Uterus (tissue), 4 donors: Measurements from ENCODE around the gene ATM. TPM values are rescaled to one million over a fixed set of nuclear protein-coding genes. Genes with fewer than 3 reads are reported as not detected.
"Not testable (repeated sequence)": the region's sequence is repeated elsewhere in the genome, so short reads cannot be mapped to it uniquely, and the experiment has no call there.

Source experiments
- DNase-seq, 2 donors: peaks; one replicate each; pipeline ENCODE4 v3.0.0-alpha.2; 2019 to 2020
- H3K27ac ChIP-seq, 2 donors: fragments of 200-600 bp; sonication (generic); 1 replicate in 1 of 2; 2 replicates in 1 of 2; pipeline ENCODE4 v1.5.1; 2016 to 2018
- H3K27me3 ChIP-seq, 2 donors: fragments of 200-600 bp; sonication (generic); one replicate each; pipeline ENCODE4 v1.5.1; 2018 to 2019; ENCODE audit warnings: control low read depth in 1 of 2
- H3K36me3 ChIP-seq, 2 donors: fragments of 200-600 bp; sonication (generic); one replicate each; pipeline ENCODE4 v1.5.1; 2019; ENCODE audit warnings: control low read depth in 1 of 2
- H3K4me1 ChIP-seq, 2 donors: fragments of 200-600 bp; sonication (generic); one replicate each; pipeline ENCODE4 v1.5.1; 2018 to 2019; ENCODE audit warnings: control low read depth in 1 of 2
- H3K4me3 ChIP-seq, 2 donors: fragments of 200-600 bp; sonication (generic); 1 replicate in 1 of 2; 2 replicates in 1 of 2; pipeline ENCODE4 v1.5.1; 2018 to 2019; ENCODE audit warnings: mild to moderate bottlenecking in 1 of 2
- H3K9me3 ChIP-seq, 2 donors: fragments of 200-600 bp; sonication (generic); one replicate each; pipeline ENCODE4 v1.5.1; 2019; ENCODE audit warnings: control low read depth in 1 of 2
- CTCF ChIP-seq, 4 experiments: fragments of 200-600 bp in 2 of 4; fragments of 450-650 bp in 2 of 4; sonication (generic) in 2 of 4; IDR thresholded peaks; one replicate each; pipeline ENCODE4 v1.5.1; 2016 to 2019; ENCODE audit warnings: antibody characterized with exemption in 4 of 4, mild to moderate bottlenecking in 2 of 4, moderate library complexity in 1 of 4
- POLR2A ChIP-seq, 2 donors: fragments of 450-650 bp; IDR thresholded peaks; one replicate each; pipeline ENCODE4 v1.6.1; 2016; ENCODE audit warnings: antibody characterized with exemption in 2 of 2, mild to moderate bottlenecking in 1 of 2, moderate library complexity in 1 of 2
- intact Hi-C: fragments of 100-400 bp; cut with DNase I; formaldehyde crosslinking; loops from one replicate; pipeline ENCODE4 v1.15.1; 2023; ENCODE audit warnings: low total_unique reads
- total RNA-seq, 4 donors: library from RNA; depleted of rRNA in 3 of 4; stranded (reverse); fragments of >200 nt in 3 of 4; gene quantifications; one replicate each; pipeline versions ENCODE4 v1.1.0 to v1.2.4, GENCODE V29; 2014 to 2023
- donor health status: DM: yes; HTN: yes; CAD: no.

ATM gene
- total RNA-seq, 4 donors from 2014 or later: 51.2 to 196 (median 132) TPM

GRCh38 chr11:108370990-108371389 is 148.1 kb downstream of the ATM start:
- no peak for DNase-seq
- Histone ChIP-seq H3K9me3 (peaks cover 0 to 3% of the 10 kb centered on the region in 2 donors), H3K36me3 (no peaks in the 10 kb centered on the region), H3K27ac (no peak overlapping the region), H3K27me3 (no peaks in the 10 kb centered on the region), H3K4me1 (no peaks in the 10 kb centered on the region), H3K4me3 (no peak overlapping the region)
- intact Hi-C loops: no loop called here
- no peak for TF ChIP-seq POLR2A (IDR thresholded peaks at IDR 0.05)
- TF ChIP-seq CTCF (IDR thresholded peaks at IDR 0.05): no peak

- DNase-seq, H3K9me3 ChIP-seq, H3K36me3 ChIP-seq, H3K27me3 ChIP-seq, H3K27ac ChIP-seq, H3K4me3 ChIP-seq, H3K4me1 ChIP-seq, intact Hi-C loops: not testable (repeated sequence)
These were observed 150.6 kb downstream of the ATM start for GRCh38 chr11:108373505-108373904.

GRCh38 chr11:108388576-108388975 is 165.7 kb downstream of the ATM start:
- Histone ChIP-seq H3K27me3 (no peaks in the 10 kb centered on the region), H3K4me3 (no peak overlapping the region), H3K36me3 (no peaks in the 10 kb centered on the region), H3K27ac (no peak overlapping the region), H3K9me3 (no peaks in the 10 kb centered on the region), H3K4me1 (no peaks in the 10 kb centered on the region)
- intact Hi-C loops: no loop called here
- TF ChIP-seq POLR2A (IDR thresholded peaks at IDR 0.05) (no peak), CTCF (IDR thresholded peaks at IDR 0.05) (no peak)
- DNase-seq: no peak

GRCh38 chr11:108392353-108392752 is 169.5 kb downstream of the ATM start:
- DNase-seq: no peak
- Histone ChIP-seq H3K36me3 (no peaks in the 10 kb centered on the region), H3K27me3 (no peaks in the 10 kb centered on the region), H3K27ac (no peak overlapping the region), H3K4me1 (no peaks in the 10 kb centered on the region), H3K9me3 (no peaks in the 10 kb centered on the region), H3K4me3 (no peak overlapping the region)
- TF ChIP-seq CTCF (IDR thresholded peaks at IDR 0.05): no peak
- no peak for TF ChIP-seq POLR2A (IDR thresholded peaks at IDR 0.05)
- intact Hi-C loops: no loop called here

- no peak for TF ChIP-seq CTCF (IDR thresholded peaks at IDR 0.05)
- TF ChIP-seq POLR2A (IDR thresholded peaks at IDR 0.05): no peak
- intact Hi-C loops: no loop called here
- Histone ChIP-seq H3K4me1 (no peaks in the 10 kb centered on the region), H3K27me3 (no peaks in the 10 kb centered on the region), H3K9me3 (no peaks in the 10 kb centered on the region), H3K27ac (no peak overlapping the region), H3K36me3 (no peaks in the 10 kb centered on the region), H3K4me3 (no peak overlapping the region)
- no peak for DNase-seq
These were observed 170.2 kb downstream of the ATM start for GRCh38 chr11:108393046-108393445.

GRCh38 chr11:108394744-108395284 is 171.9 kb downstream of the ATM start:
- no peaks in the 10 kb centered on the region for H3K27me3 ChIP-seq
- TF ChIP-seq CTCF (IDR thresholded peaks at IDR 0.05) (no peak), POLR2A (IDR thresholded peaks at IDR 0.05) (no peak)

GRCh38 chr11:108396672-108397071 is 173.8 kb downstream of the ATM start:
- H3K9me3 ChIP-seq, H3K4me1 ChIP-seq, DNase-seq, H3K27me3 ChIP-seq, intact Hi-C loops, H3K36me3 ChIP-seq, H3K4me3 ChIP-seq, H3K27ac ChIP-seq: not testable (repeated sequence)

More at GRCh38 chr11:108394744-108395284, 171.9 kb downstream of the ATM start:
- H3K9me3 ChIP-seq: no peaks in the 10 kb centered on the region
- intact Hi-C loops: no loop called here
- no peak for DNase-seq
- no peaks in the 10 kb centered on the region for H3K4me1 ChIP-seq
- no peak overlapping the region for H3K4me3 ChIP-seq
- H3K27ac ChIP-seq: no peak overlapping the region
- no peaks in the 10 kb centered on the region for H3K36me3 ChIP-seq
